H1 (cell line): ENCODE data around the gene DDC. TPM values are rescaled to one million over a fixed set of nuclear protein-coding genes. Genes with fewer than 3 reads are reported as not detected.
A peak's percentile ranks its signal among the peaks of the same experiment; 100 is the strongest.

Experiments
- CTCF ChIA-PET: fragments of 300-600 bp; sonication (Branson Sonifier 250); formaldehyde crosslinking; loops from one replicate; lab custom pipeline; 2021; ENCODE audit not compliant: partially characterized antibody; lab: Charles Lee
- POLR2A ChIA-PET: fragments of 300-600 bp; sonication (Branson Sonifier 250); formaldehyde crosslinking; loops from one replicate; lab custom pipeline; 2021; ENCODE audit warnings: inconsistent platforms; ENCODE audit not compliant: partially characterized antibody; lab: Charles Lee
- DNase-seq, 2 experiments: peaks; one replicate each; pipeline versions ENCODE4 v3.0.0 to v3.0.0-alpha.2; 2010 to 2022; ENCODE audit warnings: low spot score in 2 of 2, low read depth in 1 of 2, mixed read lengths in 1 of 2
- FAIRE-seq: peaks from 2 replicates; lab custom pipeline; 2011; peaks lifted over from hg19 to GRCh38; lab: Jason Lieb, UNC
- H2AFZ ChIP-seq: 2 replicates; pipeline ENCODE4 v1.8.1; 2012; ENCODE audit warnings: low read length, inconsistent platforms
- H2AK5ac ChIP-seq: 2 replicates; pipeline ENCODE4 v1.6.1; 2013; ENCODE audit warnings: low read depth, low read length
- H2BK120ac ChIP-seq: replicated peaks from 2 replicates; pipeline ENCODE3; 2013; ENCODE audit warnings: low read depth, low read length, inconsistent platforms
- H2BK12ac ChIP-seq: 2 replicates; pipeline ENCODE4 v1.6.1; 2013; ENCODE audit warnings: low read depth, low read length
- H2BK15ac ChIP-seq: 2 replicates; pipeline ENCODE4 v1.6.1; 2013; ENCODE audit warnings: low read length
- H2BK20ac ChIP-seq: 2 replicates; pipeline ENCODE4 v1.6.1; 2013; ENCODE audit warnings: low read length
- H2BK5ac ChIP-seq: 2 replicates; pipeline ENCODE4 v1.6.1; 2013; ENCODE audit warnings: low read depth, low read length
- H3K14ac ChIP-seq: 2 replicates; pipeline ENCODE4 v1.6.1; 2013; ENCODE audit warnings: inconsistent platforms; ENCODE audit not compliant: insufficient read length
- H3K18ac ChIP-seq: 2 replicates; pipeline ENCODE4 v1.6.1; 2013; ENCODE audit warnings: low read length; ENCODE audit errors: extremely low read depth
- H3K23ac ChIP-seq: 2 replicates; pipeline ENCODE4 v1.6.1; 2013; ENCODE audit warnings: inconsistent platforms; ENCODE audit not compliant: insufficient read length
- H3K23me2 ChIP-seq: 2 replicates; pipeline ENCODE4 v1.6.1; 2013; ENCODE audit warnings: low read depth, low read length
- H3K27ac ChIP-seq: 2 replicates; pipeline ENCODE4 v1.6.1; 2011; ENCODE audit warnings: low read depth, low read length, inconsistent platforms
- H3K27me3 ChIP-seq, 4 experiments: replicated peaks in 1 of 4; 1 replicate in 1 of 4; 2 replicates in 3 of 4; pipeline versions ENCODE4 v1.6.1 to v1.8.1; 2011 to 2013; ENCODE audit warnings: low read length in 3 of 4, mild to moderate bottlenecking in 3 of 4, inconsistent platforms in 2 of 4, mixed read lengths in 2 of 4, moderate library complexity in 1 of 4; ENCODE audit not compliant: control insufficient read depth in 3 of 4, insufficient read depth in 3 of 4; ENCODE audit errors: extremely low read depth in 1 of 4
- H3K36me3 ChIP-seq, 4 experiments: 2 replicates each; pipeline versions ENCODE4 v1.6.1 to v1.8.1; 2011 to 2013; ENCODE audit warnings: mild to moderate bottlenecking in 4 of 4, low read length in 3 of 4, moderate library complexity in 2 of 4, control low read depth in 1 of 4, inconsistent platforms in 1 of 4; ENCODE audit not compliant: insufficient read depth in 4 of 4, control insufficient read depth in 2 of 4
- H3K4ac ChIP-seq: replicated peaks from 2 replicates; pipeline ENCODE3; 2013; ENCODE audit warnings: low read length, low read depth, mixed read lengths, inconsistent platforms; ENCODE audit not compliant: insufficient read length
- H3K4me1 ChIP-seq, 4 experiments: replicated peaks in 1 of 4; 1 replicate in 1 of 4; 2 replicates in 3 of 4; pipeline versions ENCODE4 v1.6.1 to v1.8.1; 2011 to 2013; ENCODE audit warnings: low read length in 3 of 4, inconsistent platforms in 2 of 4, mixed read lengths in 1 of 4; ENCODE audit not compliant: insufficient read depth in 4 of 4, control insufficient read depth in 3 of 4
- H3K4me2 ChIP-seq, 2 experiments: 2 replicates each; pipeline versions ENCODE4 v1.6.1 to v1.8.1; 2011 to 2013; ENCODE audit warnings: low read depth in 2 of 2, low read length in 2 of 2, control low read depth in 1 of 2, inconsistent platforms in 1 of 2, mild to moderate bottlenecking in 1 of 2; ENCODE audit not compliant: insufficient read depth in 1 of 2
- H3K4me3 ChIP-seq, 4 experiments: fragments of 200-600, 300-600 bp in 1 of 4; sonication (generic), shearing (Covaris generic), sonication (Bioruptor Twin) in 1 of 4; 2 replicates each; pipeline versions ENCODE4 v1.5.1 to v1.8.1; 2011 to 2016; ENCODE audit warnings: low read length in 4 of 4, low read depth in 3 of 4, control low read depth in 2 of 4, inconsistent platforms in 2 of 4, mild to moderate bottlenecking in 2 of 4, mixed read lengths in 1 of 4, moderate library complexity in 1 of 4; ENCODE audit not compliant: insufficient read depth in 2 of 4; ENCODE audit errors: extremely low read depth in 1 of 4
- H3K56ac ChIP-seq: replicated peaks from 2 replicates; pipeline ENCODE3; 2013; ENCODE audit warnings: low read depth, mild to moderate bottlenecking, mixed read lengths, low read length, inconsistent platforms; ENCODE audit not compliant: insufficient read length
- H3K79me1 ChIP-seq: 2 replicates; pipeline ENCODE4 v1.6.1; 2013; ENCODE audit warnings: low read depth, low read length, control low read depth
- H3K79me2 ChIP-seq, 2 experiments: 2 replicates each; pipeline versions ENCODE4 v1.6.1 to v1.8.1; 2012 to 2013; ENCODE audit warnings: low read length in 2 of 2, mild to moderate bottlenecking in 2 of 2, inconsistent platforms in 1 of 2; ENCODE audit not compliant: insufficient read depth in 2 of 2, control insufficient read depth in 1 of 2
- H3K9ac ChIP-seq, 4 experiments: replicated peaks in 1 of 4; 1 replicate in 1 of 4; 2 replicates in 3 of 4; pipeline versions ENCODE4 v1.6.1 to v1.8.1; 2011 to 2013; ENCODE audit warnings: low read depth in 3 of 4, low read length in 3 of 4, control low read depth in 2 of 4, mild to moderate bottlenecking in 2 of 4, moderate library complexity in 2 of 4, inconsistent platforms in 1 of 4; ENCODE audit errors: extremely low read depth in 1 of 4
- H3K9me3 ChIP-seq, 2 experiments: 2 replicates each; pipeline versions ENCODE4 v1.6.1 to v1.8.1; 2012 to 2013; ENCODE audit warnings: mild to moderate bottlenecking in 2 of 2, moderate library complexity in 2 of 2, control low read depth in 1 of 2, inconsistent platforms in 1 of 2, low read depth in 1 of 2, low read length in 1 of 2, mixed read lengths in 1 of 2; ENCODE audit not compliant: insufficient read depth in 2 of 2
- H4K20me1 ChIP-seq, 2 experiments: replicated peaks in 1 of 2; 2 replicates each; pipeline versions ENCODE3 to v1.8.1; 2011 to 2013; ENCODE audit warnings: inconsistent platforms in 2 of 2, low read length in 2 of 2, mild to moderate bottlenecking in 1 of 2; ENCODE audit not compliant: insufficient read depth in 2 of 2, control insufficient read depth in 1 of 2
- H4K5ac ChIP-seq: 2 replicates; pipeline ENCODE4 v1.6.1; 2013; ENCODE audit warnings: low read length, low read depth, mixed read lengths, inconsistent platforms; ENCODE audit not compliant: insufficient read length
- H4K8ac ChIP-seq: 2 replicates; pipeline ENCODE4 v1.8.0; 2013; ENCODE audit warnings: mild to moderate bottlenecking, moderate library complexity, low read length, inconsistent platforms; ENCODE audit not compliant: insufficient read depth; ENCODE audit errors: extremely low read depth
- H4K91ac ChIP-seq: replicated peaks from 2 replicates; pipeline ENCODE3; 2013; ENCODE audit warnings: low read length, mixed read lengths, inconsistent platforms; ENCODE audit not compliant: insufficient read length
- CHD2 ChIP-seq: IDR thresholded peaks from 2 replicates; pipeline ENCODE4 v1.6.1; 2012; ENCODE audit warnings: low read length, improper control_type of control experiment
- CTBP2 ChIP-seq: IDR thresholded peaks from 2 replicates; pipeline ENCODE4 v1.7.0; 2011; ENCODE audit warnings: borderline replicate concordance, mild to moderate bottlenecking, moderate library complexity, mixed read lengths, low read length; ENCODE audit not compliant: insufficient read depth, insufficient read length
- EGR1 ChIP-seq: IDR thresholded peaks from 2 replicates; pipeline ENCODE4 v1.6.1; 2011; ENCODE audit warnings: low read depth, low read length, borderline replicate concordance
- EP300 ChIP-seq, 2 experiments: IDR thresholded peaks; 1 replicate in 1 of 2; 2 replicates in 1 of 2; pipeline ENCODE4 v1.6.1; 2011 to 2012; ENCODE audit warnings: low read depth in 2 of 2, low read length in 2 of 2, mild to moderate bottlenecking in 2 of 2, borderline replicate concordance in 1 of 2, inconsistent platforms in 1 of 2, moderate library complexity in 1 of 2
- GABPA ChIP-seq: IDR thresholded peaks from 2 replicates; pipeline ENCODE4 v1.6.1; 2011; ENCODE audit warnings: mild to moderate bottlenecking, low read length, moderate library complexity, borderline replicate concordance; ENCODE audit not compliant: insufficient read depth
- MAFK ChIP-seq: IDR thresholded peaks from 2 replicates; pipeline ENCODE4 v1.6.1; 2012; ENCODE audit warnings: low read depth, mild to moderate bottlenecking, improper control_type of control experiment, low read length
- MAX ChIP-seq: IDR thresholded peaks from 2 replicates; pipeline ENCODE4 v1.6.1; 2012; ENCODE audit warnings: inconsistent platforms
- POLR2AphosphoS5 ChIP-seq: IDR thresholded peaks from 2 replicates; pipeline ENCODE4 v1.6.1; 2011; ENCODE audit warnings: low read depth, low read length
- SP4 ChIP-seq: IDR thresholded peaks from 2 replicates; pipeline ENCODE4 v1.6.1; 2012; ENCODE audit warnings: low read length, inconsistent platforms
- TCF12 ChIP-seq: IDR thresholded peaks from 2 replicates; pipeline ENCODE4 v1.6.1; 2011; ENCODE audit warnings: low read depth, mild to moderate bottlenecking, low read length
- USF2 ChIP-seq: IDR thresholded peaks from 2 replicates; pipeline ENCODE4 v1.6.1; 2011; ENCODE audit warnings: low read length, improper control_type of control experiment
- WGBS, 2 experiments: shearing (Covaris generic) in 1 of 2; methylation state at CpG; one replicate each; pipeline versions ENCODE4 v1.1.6 to v1.1.7; 2013 to 2015; ENCODE audit warnings: low lambda C conversion rate in 2 of 2, mixed read lengths in 2 of 2, inconsistent platforms in 1 of 2, low coverage in 1 of 2, missing lambda C conversion rate in 1 of 2; ENCODE audit not compliant: insufficient replicate concordance in 2 of 2, insufficient coverage in 1 of 2, insufficient read length in 1 of 2; ENCODE audit errors: extremely low coverage in 1 of 2, missing lambda C conversion rate in 1 of 2; 5-methylcytosine and 5-hydroxymethylcytosine counted together
- polyA plus RNA-seq, 7 experiments: library from polyadenylated mRNA; depleted of rRNA in 3 of 7; stranded (reverse) in 5 of 7; unstranded in 2 of 7; fragments of >200 nt in 5 of 7; fragments of 200-250 nt in 2 of 7; gene quantifications; 1 replicate in 5 of 7; 2 replicates in 1 of 7; 4 replicates in 1 of 7; pipeline versions ENCODE4 v1.2.1 to v1.2.3, GENCODE V29; 2011 to 2013; ENCODE audit warnings: missing spikeins in 2 of 7, mixed read lengths in 2 of 7
- total RNA-seq: library from RNA; stranded (reverse); fragmentation: NEBNext Ultra II Directional; extraction: Animal tissue kit (Norgen Biotek cat#: 25700); gene quantifications from 2 replicates; pipeline ENCODE4 v1.2.1, GENCODE V29; 2021

The DDC gene
- total and polyA plus RNA-seq, 2 of the 8 experiments (the other 6 are each of a cell fraction or from before 2014, with no cell fraction given), result 0.05 TPM; not detected in 1

- 83% methylated on average over 11 of the region's 11 CpGs; no CpG with 5 or more reads in 1 of the 2 experiments for WGBS, 2 experiments
- Histone ChIP-seq H3K79me2 (no peaks in the 10 kb centered on the region), H3K79me1 (peaks cover 2% of the 10 kb centered on the region; the same call in 1 of the 2 replicates), H2BK5ac (no peak overlapping the region), H4K5ac (no peak overlapping the region), H3K4me2 (no peak overlapping the region), H2BK120ac (no peak overlapping the region), H2BK12ac (no peak overlapping the region), H4K20me1 (no peaks in the 10 kb centered on the region), H2AFZ (0 out of 2 replicates have a peak overlapping the region, but pooled peaks have one; percentile 60), H4K8ac (no peak overlapping the region; the same call in 1 of the 2 replicates), H3K18ac (no peak overlapping the region), H2BK20ac (no peak overlapping the region), H3K56ac (no peak overlapping the region), H4K91ac (no peak overlapping the region), H3K27ac (no peak overlapping the region), H3K23ac (no peak overlapping the region), H3K23me2 (0 out of 2 replicates have a peak, but pooled peaks cover 2% of the 10 kb centered on the region), H3K9me3 (no peaks in the 10 kb centered on the region), H3K4me3 (no peak overlapping the region), H3K4ac (no peak overlapping the region), H3K9ac (no peak overlapping the region), H3K4me1 (no peaks in the 10 kb centered on the region), H3K27me3 (no peaks in the 10 kb centered on the region), H2AK5ac (no peak overlapping the region), H3K14ac (no peak overlapping the region), H3K36me3 (no peaks in the 10 kb centered on the region), H2BK15ac (no peak overlapping the region)
- POLR2A ChIA-PET, result no interaction called here
- CTCF ChIA-PET, result interaction anchor here (1.8 kb wide), 1 partner anchor 13 kb away, joined by 4 read pairs; no protein-coding TSS in a partner anchor
- TF ChIP-seq POLR2AphosphoS5 (no peak), TCF12 (no peak), CHD2 (no peak), MAFK (no peak), SP4 (no peak), EP300 (IDR thresholded peaks at IDR 0.05; ENCODE audit: borderline replicate concordance in 1 of 2, low read depth in 2 of 2, low read length in 2 of 2) (no peak), CTBP2 (no peak), USF2 (no peak), GABPA (no peak), EGR1 (no peak), MAX (no peak)
- FAIRE-seq (no peak), DNase-seq (no peak)
These were observed 23.1 kb downstream of the DDC start for GRCh38 chr7:50542132-50542531.
